ENCODE results near the gene TMEM63A.

GRCh38 chr1:225813214-225813964 lies 68.8 kb downstream of the TMEM63A start:
- peak; percentile 32 to 47 for TF ChIP-seq POLR2A (IDR thresholded peaks at IDR 0.05)
- no peak for TF ChIP-seq CTCF (IDR thresholded peaks at IDR 0.05)

Data from uterus (tissue), 2 donors.